IMR-90 (cell line): ENCODE measurements around the gene NHP2. TPM values are rescaled to one million over a fixed set of nuclear protein-coding genes. Genes with fewer than 3 reads are reported as not detected.

Experiments used
- ATAC-seq: fragments of 200-7000 bp; cut with Tn5 transposase; 2 replicates; pipeline ENCODE4 v1.9.1; 2020; ENCODE audit warnings: low read depth, mild to moderate bottlenecking, moderate library complexity
- BruUV-seq: library from RNA; stranded (reverse); fragments of 400-500 nt; replicated peaks from 2 replicates; lab custom pipeline; 2021; lab: Mats Ljungman, UMichigan
- CTCF ChIA-PET: fragments of 300-600 bp; formaldehyde crosslinking; extraction: SDS; loops from one replicate; lab custom pipeline; 2021; ENCODE audit warnings: antibody characterized with exemption; lab: Yijun Ruan, JAX
- POLR2A ChIA-PET: fragments of 300-600 bp; sonication (Branson Sonifier 250); formaldehyde crosslinking; loops from one replicate; lab custom pipeline; 2022; ENCODE audit warnings: antibody characterized with exemption; ENCODE audit not compliant: unreplicated experiment; lab: Charles Lee
- DNase-seq: peaks from one replicate; pipeline ENCODE4 v3.0.0; 2013
- H2AFZ ChIP-seq: replicated peaks from 2 replicates; pipeline ENCODE3; 2013; ENCODE audit warnings: low read length, mild to moderate bottlenecking; ENCODE audit not compliant: poor library complexity
- H2AK5ac ChIP-seq: 2 replicates; pipeline ENCODE4 v1.6.1; 2013; ENCODE audit warnings: low read depth, low read length, inconsistent platforms
- H2AK9ac ChIP-seq: replicated peaks from 2 replicates; pipeline ENCODE3; 2013; ENCODE audit warnings: mild to moderate bottlenecking, low read depth, low read length, moderate library complexity; ENCODE audit not compliant: poor library complexity
- H2BK120ac ChIP-seq: 2 replicates; pipeline ENCODE4 v1.6.1; 2013; ENCODE audit warnings: low read depth, low read length, inconsistent platforms
- H2BK15ac ChIP-seq: 3 replicates; pipeline ENCODE4 v1.6.1; 2013; ENCODE audit warnings: low read depth, low read length, inconsistent platforms
- H2BK20ac ChIP-seq: 2 replicates; pipeline ENCODE4 v1.6.1; 2013; ENCODE audit warnings: low read depth, mild to moderate bottlenecking, inconsistent platforms, low read length, moderate library complexity
- H2BK5ac ChIP-seq: 2 replicates; pipeline ENCODE4 v1.6.1; 2013; ENCODE audit warnings: mild to moderate bottlenecking, low read depth, low read length, inconsistent platforms; ENCODE audit not compliant: poor library complexity, severe bottlenecking
- H3K14ac ChIP-seq: replicated peaks from 2 replicates; pipeline ENCODE4 v1.6.1; 2013; ENCODE audit warnings: low read depth, low read length, inconsistent platforms
- H3K18ac ChIP-seq: 2 replicates; pipeline ENCODE4 v1.6.1; 2013; ENCODE audit warnings: low read depth, low read length, control low read depth
- H3K23ac ChIP-seq: 2 replicates; pipeline ENCODE4 v1.6.1; 2013; ENCODE audit warnings: low read depth, low read length, inconsistent platforms
- H3K27ac ChIP-seq: 2 replicates; pipeline ENCODE4 v1.5.1; 2013; ENCODE audit warnings: mild to moderate bottlenecking, control low read depth, low read length; ENCODE audit not compliant: insufficient read depth
- H3K27me3 ChIP-seq: 2 replicates; pipeline ENCODE4 v1.6.1; 2013; ENCODE audit warnings: low read length; ENCODE audit not compliant: control insufficient read depth, insufficient read depth
- H3K36me3 ChIP-seq: 2 replicates; pipeline ENCODE4 v1.6.1; 2013; ENCODE audit warnings: low read length, mixed read lengths; ENCODE audit not compliant: control insufficient read depth, insufficient read depth
- H3K4ac ChIP-seq: 2 replicates; pipeline ENCODE4 v1.6.1; 2013; ENCODE audit warnings: low read depth, low read length, inconsistent platforms
- H3K4me1 ChIP-seq: 2 replicates; pipeline ENCODE4 v1.6.1; 2013; ENCODE audit warnings: low read length, mixed read lengths; ENCODE audit not compliant: control insufficient read depth, insufficient read depth
- H3K4me2 ChIP-seq: 2 replicates; pipeline ENCODE4 v1.6.1; 2013; ENCODE audit warnings: low read depth, mild to moderate bottlenecking, control low read depth, low read length, moderate library complexity
- H3K4me3 ChIP-seq: 2 replicates; pipeline ENCODE4 v1.5.1; 2013; ENCODE audit warnings: low read depth, mild to moderate bottlenecking, control low read depth, low read length, moderate library complexity; ENCODE audit not compliant: insufficient read depth
- H3K56ac ChIP-seq: 2 replicates; pipeline ENCODE4 v1.6.1; 2013; ENCODE audit warnings: low read length, inconsistent platforms; ENCODE audit not compliant: insufficient read depth; ENCODE audit errors: extremely low read depth
- H3K79me1 ChIP-seq, 2 experiments: 2 replicates each; pipeline ENCODE4 v1.6.1; 2013; ENCODE audit warnings: low read length in 2 of 2, inconsistent platforms in 1 of 2, low read depth in 1 of 2
- H3K9ac ChIP-seq: 2 replicates; pipeline ENCODE4 v1.6.1; 2013; ENCODE audit warnings: low read depth, low read length, control low read depth
- H3K9me1 ChIP-seq: 2 replicates; pipeline ENCODE4 v1.6.1; 2013; ENCODE audit warnings: low read length, inconsistent platforms; ENCODE audit not compliant: insufficient read depth
- H3K9me3 ChIP-seq: 2 replicates; pipeline ENCODE4 v1.6.1; 2013; ENCODE audit warnings: low read length; ENCODE audit not compliant: control insufficient read depth, insufficient read depth
- H4K20me1 ChIP-seq: 2 replicates; pipeline ENCODE4 v1.6.1; 2013; ENCODE audit warnings: low read length, inconsistent platforms; ENCODE audit not compliant: insufficient read depth
- H4K5ac ChIP-seq: 2 replicates; pipeline ENCODE4 v1.6.1; 2013; ENCODE audit warnings: mild to moderate bottlenecking, low read depth, low read length, control low read depth
- H4K8ac ChIP-seq, 2 experiments: 2 replicates each; pipeline ENCODE4 v1.6.1; 2013; ENCODE audit warnings: low read depth in 2 of 2, low read length in 2 of 2, control low read depth in 1 of 2, inconsistent platforms in 1 of 2
- H4K91ac ChIP-seq: 2 replicates; pipeline ENCODE4 v1.6.1; 2013; ENCODE audit warnings: low read depth, low read length, inconsistent platforms; ENCODE audit not compliant: insufficient read depth
- BHLHE40 ChIP-seq: fragments of 150-350 bp; IDR thresholded peaks from 2 replicates; pipeline ENCODE4 v1.6.1; 2016; ENCODE audit warnings: mild to moderate bottlenecking, low read depth, low read length
- CEBPB ChIP-seq: IDR thresholded peaks from 2 replicates; pipeline ENCODE4 v1.6.1; 2012; ENCODE audit warnings: low read depth, low read length, improper control_type of control experiment
- ELK1 ChIP-seq: fragments of 150-350 bp; IDR thresholded peaks from 2 replicates; pipeline ENCODE4 v1.6.1; 2016; ENCODE audit warnings: low read depth, mild to moderate bottlenecking, low read length, moderate library complexity, borderline replicate concordance
- FOS ChIP-seq: fragments of 150-350 bp; IDR thresholded peaks from 2 replicates; pipeline ENCODE4 v1.6.1; 2016; ENCODE audit warnings: low read depth, low read length
- MAFK ChIP-seq: IDR thresholded peaks from 2 replicates; pipeline ENCODE4 v1.6.1; 2012; ENCODE audit warnings: low read depth, low read length, improper control_type of control experiment
- MXI1 ChIP-seq: IDR thresholded peaks from 2 replicates; pipeline ENCODE4 v1.6.1; 2012; ENCODE audit warnings: low read depth, mild to moderate bottlenecking, low read length, moderate library complexity, borderline replicate concordance
- NFE2L2 ChIP-seq: fragments of 150-350 bp; IDR thresholded peaks from 2 replicates; pipeline ENCODE4 v1.6.1; 2016; ENCODE audit warnings: low read depth, mild to moderate bottlenecking, low read length
- POLR2A ChIP-seq: IDR thresholded peaks from 2 replicates; pipeline ENCODE4 v1.6.1; 2012; ENCODE audit warnings: mild to moderate bottlenecking, low read depth, low read length
- RAD21 ChIP-seq: IDR thresholded peaks from 2 replicates; pipeline ENCODE4 v1.6.1; 2012; ENCODE audit warnings: low read length, improper control_type of control experiment
- RCOR1 ChIP-seq: IDR thresholded peaks from 2 replicates; pipeline ENCODE4 v1.6.1; 2012; ENCODE audit warnings: mild to moderate bottlenecking, low read length, improper control_type of control experiment; ENCODE audit not compliant: insufficient replicate concordance
- RFX5 ChIP-seq: IDR thresholded peaks from 2 replicates; pipeline ENCODE4 v1.8.0; 2012; ENCODE audit warnings: low read depth, mild to moderate bottlenecking, low read length, moderate library complexity
- SMC3 ChIP-seq: fragments of 150-350 bp; IDR thresholded peaks from 2 replicates; pipeline ENCODE4 v1.6.1; 2016; ENCODE audit warnings: low read depth, mild to moderate bottlenecking, antibody characterized with exemption, low read length, moderate library complexity
- WGBS, 2 experiments: methylation state at CpG; one replicate each; pipeline versions ENCODE4 v1.1.5 to v1.1.7; 2013; ENCODE audit warnings: missing lambda C conversion rate in 2 of 2; ENCODE audit not compliant: insufficient read length in 1 of 2; ENCODE audit errors: extremely low coverage in 2 of 2; 5-methylcytosine and 5-hydroxymethylcytosine counted together
- dilution Hi-C: fragments of 300-500 bp; cut with HindIII; formaldehyde crosslinking; loops from one replicate; pipeline ENCODE4 v1.14.3; 2018; ENCODE audit warnings: low sequenced_read_pairs; ENCODE audit not compliant: unreplicated experiment
- in situ Hi-C: fragments of 300-500 bp; cut with MboI; formaldehyde crosslinking; loops from 3 replicates; pipeline ENCODE4 v1.14.3; 2019; ENCODE audit warnings: low sequenced_read_pairs, inconsistent platforms, mixed read lengths
- intact Hi-C: fragments of 100-400 bp; cut with micrococcal nuclease; formaldehyde crosslinking; loops from 2 replicates; pipeline ENCODE4 v1.10.0; 2022
- polyA plus RNA-seq, 3 experiments: library from polyadenylated mRNA; depleted of rRNA; stranded (reverse); fragments of >200 nt; gene quantifications; 2 replicates each; pipeline ENCODE4 v1.2.3, GENCODE V29; 2012; ENCODE audit warnings: low replicate concordance in 1 of 3
- total RNA-seq: library from RNA; depleted of rRNA; stranded (reverse); fragments of >200 nt; gene quantifications from 2 replicates; pipeline ENCODE4 v1.2.3, GENCODE V29; 2012
- TF ChIP-seq, protein P1 (sequence below): fragments of 150-350 bp; IDR thresholded peaks from 2 replicates; pipeline ENCODE4 v1.6.1; 2017; ENCODE audit warnings: mild to moderate bottlenecking, antibody characterized with exemption, low read length, low read depth

NHP2 gene
- total and polyA plus RNA-seq, 2 of the 4 experiments (the other 2 are of a cell fraction) = 180 to 278 TPM

- Histone ChIP-seq H2AK9ac (no peak overlapping the region), H2AK5ac (no peak overlapping the region), H2BK15ac (no peak overlapping the region), H3K9me3 (no peaks in the 10 kb centered on the region), H3K27ac (no peak overlapping the region), H3K4me2 (no peak overlapping the region), H2BK5ac (no peak overlapping the region), H3K23ac (no peak overlapping the region), H3K4me1 (peaks cover 3% of the 10 kb centered on the region; the same call in 1 of the 2 replicates), H4K20me1 (peaks cover 10% of the 10 kb centered on the region; the same call in 1 of the 2 replicates), H4K5ac (no peak overlapping the region), H3K18ac (no peak overlapping the region), H3K9ac (no peak overlapping the region), H4K8ac (no peak overlapping the region), H2BK20ac (no peak overlapping the region), H3K14ac (no peak overlapping the region), H4K91ac (no peak overlapping the region), H2AFZ (no peak overlapping the region), H3K36me3 (peaks cover 38% of the 10 kb centered on the region), H2BK120ac (no peak overlapping the region), H3K56ac (no peak overlapping the region), H3K4ac (no peak overlapping the region), H3K9me1 (no peaks in the 10 kb centered on the region), H3K79me1 (no peaks in the 10 kb centered on the region; a peak in 1 of 4 replicates), H3K27me3 (no peaks in the 10 kb centered on the region), H3K4me3 (no peak overlapping the region)
- in situ Hi-C loops = no loop called here
- TF ChIP-seq CEBPB = no peak
- no peak for TF ChIP-seq BHLHE40
- TF ChIP-seq POLR2A = no peak
- TF ChIP-seq NFE2L2 = no peak
- no peak for TF ChIP-seq RFX5
- TF ChIP-seq, protein P1, sequence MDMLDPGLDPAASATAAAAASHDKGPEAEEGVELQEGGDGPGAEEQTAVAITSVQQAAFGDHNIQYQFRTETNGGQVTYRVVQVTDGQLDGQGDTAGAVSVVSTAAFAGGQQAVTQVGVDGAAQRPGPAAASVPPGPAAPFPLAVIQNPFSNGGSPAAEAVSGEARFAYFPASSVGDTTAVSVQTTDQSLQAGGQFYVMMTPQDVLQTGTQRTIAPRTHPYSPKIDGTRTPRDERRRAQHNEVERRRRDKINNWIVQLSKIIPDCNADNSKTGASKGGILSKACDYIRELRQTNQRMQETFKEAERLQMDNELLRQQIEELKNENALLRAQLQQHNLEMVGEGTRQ = no peak
- TF ChIP-seq ELK1 = no peak
- no peak for TF ChIP-seq MXI1
- no peak for TF ChIP-seq RAD21
- no peak for TF ChIP-seq FOS
- TF ChIP-seq MAFK = no peak
- no peak for TF ChIP-seq SMC3
- no peak for TF ChIP-seq RCOR1
- ChIA-PET POLR2A (no interaction called here), CTCF (interaction anchor here (0.9 kb wide), 1 partner anchor 18 kb away, joined by 3 read pairs; no protein-coding TSS in a partner anchor)
- DNase-seq (no peak), ATAC-seq (no peak)
- BruUV-seq = no TSS peak
- intact Hi-C loops = no loop called here
- 91% methylated on average over 20 of the region's 20 CpGs; no CpG with 5 or more reads in 1 of the 2 experiments for WGBS, 2 experiments
- dilution Hi-C loops = no loop called here
These were observed 11.0 kb downstream of the NHP2 start for GRCh38 chr5:178142642-178143041.
